GM23248 (cell line): Measurements from ENCODE around the gene KDM4B. TPM values are rescaled to one million over a fixed set of nuclear protein-coding genes. Genes with fewer than 3 reads are reported as not detected.

ENCODE experiments used
- DNase-seq: peaks from one replicate; pipeline ENCODE4 v3.0.0-alpha.2; 2015
- H2AFZ ChIP-seq: fragments of 200-600 bp; sonication (generic); 2 replicates; pipeline ENCODE4 v1.6.1; 2016; ENCODE audit warnings: antibody characterized with exemption
- H3F3A ChIP-seq: fragments of 200-600 bp; sonication (generic); 2 replicates; pipeline ENCODE4 v1.6.1; 2016; ENCODE audit warnings: mild to moderate bottlenecking, antibody characterized with exemption, mixed run types; ENCODE audit not compliant: insufficient read depth
- H3K27ac ChIP-seq: fragments of 200-600 bp; sonication (generic); 2 replicates; pipeline ENCODE4 v1.5.1; 2016; ENCODE audit warnings: mild to moderate bottlenecking
- H3K27me3 ChIP-seq: fragments of 200-600 bp; sonication (generic); replicated peaks from 2 replicates; pipeline ENCODE4 v1.6.1; 2016; ENCODE audit warnings: mild to moderate bottlenecking; ENCODE audit not compliant: insufficient read depth
- H3K36me3 ChIP-seq: fragments of 200-600 bp; sonication (generic); 2 replicates; pipeline ENCODE4 v1.6.1; 2016; ENCODE audit warnings: low read depth, mild to moderate bottlenecking
- H3K4me1 ChIP-seq: fragments of 200-600 bp; sonication (generic); 2 replicates; pipeline ENCODE4 v1.6.1; 2016; ENCODE audit warnings: mild to moderate bottlenecking; ENCODE audit not compliant: insufficient read depth
- H3K4me2 ChIP-seq: fragments of 200-600 bp; sonication (generic); one replicate; pipeline ENCODE4 v1.6.1; 2016; ENCODE audit warnings: mild to moderate bottlenecking; ENCODE audit not compliant: unreplicated experiment
- H3K4me3 ChIP-seq: fragments of 200-600 bp; sonication (generic); 2 replicates; pipeline ENCODE4 v1.5.1; 2016; ENCODE audit warnings: mild to moderate bottlenecking
- H3K79me2 ChIP-seq: fragments of 200-600 bp; sonication (generic); 2 replicates; pipeline ENCODE4 v1.6.1; 2016; ENCODE audit warnings: mild to moderate bottlenecking; ENCODE audit not compliant: insufficient read depth
- H3K9ac ChIP-seq: fragments of 200-600 bp; sonication (generic); 2 replicates; pipeline ENCODE4 v1.6.1; 2016; ENCODE audit warnings: mild to moderate bottlenecking
- H3K9me2 ChIP-seq: fragments of 200-600 bp; sonication (generic); 2 replicates; pipeline ENCODE4 v1.6.1; 2016; ENCODE audit warnings: mixed run types, mild to moderate bottlenecking, moderate library complexity; ENCODE audit not compliant: insufficient read depth
- H3K9me3 ChIP-seq: fragments of 200-600 bp; sonication (generic); one replicate; pipeline ENCODE4 v1.6.1; 2017; ENCODE audit warnings: low read depth
- H4K20me1 ChIP-seq: fragments of 200-600 bp; sonication (generic); 2 replicates; pipeline ENCODE4 v1.6.0; 2016; ENCODE audit not compliant: insufficient read depth
- EZH2 ChIP-seq: fragments of 200-600 bp; sonication (generic); IDR thresholded peaks from 2 replicates; pipeline ENCODE4 v1.6.1; 2018; ENCODE audit warnings: antibody characterized with exemption, mild to moderate bottlenecking; ENCODE audit not compliant: insufficient read depth, poor library complexity, severe bottlenecking
- EZH2phosphoT487 ChIP-seq: fragments of 200-600 bp; sonication (generic); IDR thresholded peaks from 2 replicates; pipeline ENCODE4 v1.6.1; 2018; ENCODE audit warnings: antibody characterized with exemption, moderate library complexity, mild to moderate bottlenecking, low read depth; ENCODE audit not compliant: insufficient read depth
- WGBS, 2 experiments: methylation state at CpG; one replicate each; pipeline ENCODE4 v1.1.6; 2015 to 2017; ENCODE audit warnings: low lambda C conversion rate in 2 of 2, low coverage in 1 of 2; ENCODE audit errors: missing lambda C conversion rate in 2 of 2; 5-methylcytosine and 5-hydroxymethylcytosine counted together
- in situ Hi-C: fragments of 300-500 bp; cut with MboI; formaldehyde crosslinking; loops from 2 replicates; pipeline ENCODE4 v1.15.0; 2020
- polyA plus RNA-seq: library from polyadenylated mRNA; unstranded; fragments of >200 nt; fragmentation: Nextera tagmentation; extraction: Ambion mirVana; gene quantifications from 2 replicates; pipeline ENCODE4 v1.2.1, GENCODE V29; 2016
- total RNA-seq: library from RNA; depleted of rRNA; stranded (reverse); fragments of >200 nt; shearing (Covaris generic); gene quantifications from 2 replicates; pipeline ENCODE4 v1.2.3, GENCODE V29; 2014

Gene KDM4B
- total and polyA plus RNA-seq, 2 experiments from 2014 or later = 14.8 to 28.7 TPM

DNA sequence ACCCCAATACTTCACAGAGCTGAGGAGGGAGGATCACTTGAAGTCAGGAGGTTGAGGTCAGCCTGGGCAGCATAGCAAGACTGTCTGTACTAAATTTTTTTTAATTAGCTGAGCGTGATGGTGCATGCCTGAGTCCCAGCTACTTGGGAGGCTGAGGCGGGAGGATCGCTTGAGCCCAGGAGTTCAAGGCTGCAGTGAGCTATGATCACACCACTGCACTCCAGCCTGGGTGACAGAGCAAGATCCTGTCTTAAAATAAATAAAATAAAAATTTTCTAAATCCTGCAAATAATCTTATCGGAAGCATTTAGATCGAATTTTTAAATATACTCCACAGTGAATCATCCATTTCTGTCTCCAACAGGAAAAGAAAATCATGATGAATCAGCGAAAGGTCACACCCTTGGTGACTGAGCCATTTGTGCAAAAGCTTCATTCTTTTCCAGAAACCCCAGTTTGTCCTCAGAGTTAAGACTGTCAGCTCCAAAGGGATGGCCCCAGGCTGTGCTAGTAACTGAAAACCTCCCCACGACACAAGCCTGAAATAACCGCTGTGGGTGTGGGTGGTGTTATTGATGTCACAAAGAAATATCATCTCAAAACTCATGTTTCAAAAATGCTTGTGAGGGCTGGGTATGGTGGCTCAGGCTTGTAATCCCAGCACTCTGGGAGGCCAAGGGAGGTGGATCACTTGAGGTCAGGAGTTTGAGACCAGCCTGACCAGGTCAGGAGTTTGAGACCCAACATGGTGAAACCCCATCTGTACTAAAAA, 204.1 kb downstream of the KDM4B start:
- Histone ChIP-seq H3F3A (peaks cover 30% of the 10 kb centered on the region), H4K20me1 (no peaks in the 10 kb centered on the region), H3K4me2 (no peak overlapping the region), H3K36me3 (no peaks in the 10 kb centered on the region), H3K4me3 (no peak overlapping the region), H3K9me3 (no peaks in the 10 kb centered on the region), H3K9ac (peak overlapping the region; percentile 73), H3K4me1 (peaks cover 20% of the 10 kb centered on the region), H2AFZ (no peak overlapping the region), H3K79me2 (no peaks in the 10 kb centered on the region), H3K27ac (peak overlapping the region; percentile 98), H3K27me3 (no peaks in the 10 kb centered on the region), H3K9me2 (no peaks in the 10 kb centered on the region)
- in situ Hi-C loops = no loop called here
- 4 to 6% methylated on average over 8 of the region's 8 CpGs for WGBS, 2 experiments
- peak; percentile 99 for DNase-seq
- TF ChIP-seq EZH2 (no peak), EZH2phosphoT487 (peak; percentile 67; the same call in 1 of the 2 replicates)

DNA sequence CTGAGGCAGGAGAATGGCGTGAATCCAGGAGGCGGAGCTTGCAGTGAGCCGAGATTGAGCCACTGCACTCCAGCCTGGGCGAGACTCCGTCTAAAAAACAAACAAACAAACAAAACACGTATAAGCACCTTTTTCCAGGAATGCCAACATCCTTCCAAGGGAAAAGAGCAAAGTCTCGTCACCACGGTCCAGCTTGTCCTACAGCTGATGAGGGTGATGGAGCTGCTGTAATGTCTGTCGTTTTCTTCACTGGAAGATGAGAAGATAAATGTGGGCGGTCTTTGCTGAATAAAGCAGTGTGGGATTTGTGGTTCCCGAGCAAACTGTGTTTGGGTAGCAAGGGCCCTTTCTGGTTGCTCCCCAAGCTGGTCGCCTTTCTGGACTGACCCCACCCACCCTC, 205.1 kb downstream of the KDM4B start:
- Histone ChIP-seq H3F3A (peaks cover 30% of the 10 kb centered on the region), H3K27ac (peak overlapping the region; percentile 98), H3K27me3 (no peaks in the 10 kb centered on the region), H3K36me3 (no peaks in the 10 kb centered on the region), H3K4me1 (peaks cover 20% of the 10 kb centered on the region), H2AFZ (no peak overlapping the region), H3K4me3 (no peak overlapping the region), H3K4me2 (no peak overlapping the region), H3K9me3 (no peaks in the 10 kb centered on the region), H3K79me2 (no peaks in the 10 kb centered on the region), H3K9ac (no peak overlapping the region; the same call in 1 of the 2 replicates), H4K20me1 (no peaks in the 10 kb centered on the region), H3K9me2 (no peaks in the 10 kb centered on the region)
- DNase-seq = no peak
- WGBS, 2 experiments = 87 to 88% methylated on average over 12 of the region's 12 CpGs
- in situ Hi-C loops = no loop called here
- TF ChIP-seq EZH2 (no peak), EZH2phosphoT487 (no peak)

DNA sequence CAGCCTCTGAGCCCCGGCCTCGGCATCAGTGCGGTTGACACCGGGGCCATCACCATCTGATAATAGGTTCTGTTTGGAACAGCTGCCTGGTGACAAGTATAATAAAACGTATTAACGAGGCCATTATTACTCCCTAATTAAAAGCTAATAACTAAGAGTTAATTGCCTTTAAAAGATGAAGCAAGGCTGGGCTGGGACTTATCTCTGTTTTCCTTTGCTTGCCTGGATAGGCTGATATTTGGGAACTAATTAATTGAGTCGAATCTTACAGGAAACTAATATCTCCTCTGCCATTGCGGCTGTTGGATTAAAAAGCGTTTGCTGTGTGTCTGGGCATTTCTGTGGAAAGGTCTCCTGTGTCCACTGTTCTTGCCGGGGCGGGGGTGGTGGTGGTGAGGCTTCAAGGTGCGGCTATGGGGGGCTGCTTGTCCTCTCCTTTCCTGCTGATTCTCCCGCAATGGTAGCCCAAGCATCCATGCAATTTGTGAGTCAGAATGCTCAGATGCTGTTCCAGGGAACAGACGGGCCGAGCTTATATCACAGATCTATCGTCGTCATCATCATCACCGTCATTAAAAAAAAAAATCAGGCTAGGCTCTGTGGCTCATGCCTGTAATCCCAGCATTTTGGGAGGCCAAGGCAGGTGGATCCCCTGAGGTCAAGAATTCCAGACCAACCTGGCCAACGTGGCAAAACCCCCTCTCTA, 209.0 kb downstream of the KDM4B start:
- H3F3A ChIP-seq = peaks cover 25% of the 10 kb centered on the region
- no peaks in the 10 kb centered on the region for H3K36me3 ChIP-seq
- WGBS, 2 experiments = 88 to 91% methylated on average over 19 of the region's 19 CpGs
- H3K4me1 ChIP-seq = peaks cover 15% of the 10 kb centered on the region
- H4K20me1 ChIP-seq = no peaks in the 10 kb centered on the region
- no peak overlapping the region for H3K27ac ChIP-seq
- in situ Hi-C loops = no loop called here
- no peak overlapping the region for H3K4me3 ChIP-seq
- TF ChIP-seq EZH2 = no peak
- no peak for TF ChIP-seq EZH2phosphoT487
- H3K9me3 ChIP-seq = no peaks in the 10 kb centered on the region
- H3K27me3 ChIP-seq = no peaks in the 10 kb centered on the region
- no peak overlapping the region for H2AFZ ChIP-seq
- H3K9me2 ChIP-seq = no peaks in the 10 kb centered on the region
- H3K4me2 ChIP-seq = no peak overlapping the region
- H3K79me2 ChIP-seq = no peaks in the 10 kb centered on the region
- DNase-seq = no peak
- 0 out of 2 replicates have a peak overlapping the region, but pooled peaks have one; percentile 63 for H3K9ac ChIP-seq

DNA sequence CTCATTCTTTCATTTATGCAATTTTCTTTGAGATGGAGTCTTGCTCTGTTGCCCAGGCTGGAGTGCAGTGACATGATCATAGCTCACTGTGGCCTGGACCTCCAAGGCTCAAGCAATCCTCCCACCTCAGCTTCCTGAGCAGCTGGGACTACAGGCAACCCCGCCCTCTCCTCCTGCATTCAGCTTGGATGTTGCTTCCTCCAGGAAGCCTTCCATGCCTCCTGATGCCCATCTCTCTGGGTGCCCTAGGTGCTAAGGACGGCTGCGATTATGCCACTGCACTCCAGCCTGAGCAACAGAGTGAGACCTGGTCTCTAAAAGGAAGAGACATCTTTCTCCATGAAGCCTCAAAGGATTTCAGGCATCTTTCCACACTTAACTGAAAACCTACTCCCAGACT, 209.9 kb downstream of the KDM4B start:
- in situ Hi-C loops = no loop called here
- Histone ChIP-seq H2AFZ (no peak overlapping the region), H3K36me3 (no peaks in the 10 kb centered on the region), H3K9me2 (no peaks in the 10 kb centered on the region), H3K27me3 (no peaks in the 10 kb centered on the region), H3K4me2 (no peak overlapping the region), H4K20me1 (no peaks in the 10 kb centered on the region), H3K4me1 (peaks cover 11% of the 10 kb centered on the region), H3K79me2 (no peaks in the 10 kb centered on the region), H3K27ac (no peak overlapping the region), H3F3A (peaks cover 19% of the 10 kb centered on the region), H3K9ac (no peak overlapping the region), H3K9me3 (no peaks in the 10 kb centered on the region), H3K4me3 (no peak overlapping the region)
- WGBS, 2 experiments = 96% methylated on average over 3 of the region's 3 CpGs
- DNase-seq = no peak
- no peak for TF ChIP-seq EZH2
- TF ChIP-seq EZH2phosphoT487 = no peak
